DOHH2 (cell line): Measurements from ENCODE around the gene WHRN.

Source experiments
- EZH2phosphoT487 ChIP-seq: fragments of 200-600 bp; sonication (generic); IDR thresholded peaks from 2 replicates; pipeline ENCODE4 v1.6.1; 2017; ENCODE audit warnings: borderline replicate concordance, mild to moderate bottlenecking, antibody characterized with exemption, low read length, moderate library complexity, mixed read lengths
- TF ChIP-seq, protein P1 (sequence below): fragments of 200-600 bp; sonication (generic); IDR thresholded peaks from one replicate; pipeline ENCODE4 v1.5.1; 2014; ENCODE audit warnings: antibody characterized with exemption, mild to moderate bottlenecking, low read depth, low read length; ENCODE audit not compliant: poor library complexity, severe bottlenecking

- TF ChIP-seq, protein P1, sequence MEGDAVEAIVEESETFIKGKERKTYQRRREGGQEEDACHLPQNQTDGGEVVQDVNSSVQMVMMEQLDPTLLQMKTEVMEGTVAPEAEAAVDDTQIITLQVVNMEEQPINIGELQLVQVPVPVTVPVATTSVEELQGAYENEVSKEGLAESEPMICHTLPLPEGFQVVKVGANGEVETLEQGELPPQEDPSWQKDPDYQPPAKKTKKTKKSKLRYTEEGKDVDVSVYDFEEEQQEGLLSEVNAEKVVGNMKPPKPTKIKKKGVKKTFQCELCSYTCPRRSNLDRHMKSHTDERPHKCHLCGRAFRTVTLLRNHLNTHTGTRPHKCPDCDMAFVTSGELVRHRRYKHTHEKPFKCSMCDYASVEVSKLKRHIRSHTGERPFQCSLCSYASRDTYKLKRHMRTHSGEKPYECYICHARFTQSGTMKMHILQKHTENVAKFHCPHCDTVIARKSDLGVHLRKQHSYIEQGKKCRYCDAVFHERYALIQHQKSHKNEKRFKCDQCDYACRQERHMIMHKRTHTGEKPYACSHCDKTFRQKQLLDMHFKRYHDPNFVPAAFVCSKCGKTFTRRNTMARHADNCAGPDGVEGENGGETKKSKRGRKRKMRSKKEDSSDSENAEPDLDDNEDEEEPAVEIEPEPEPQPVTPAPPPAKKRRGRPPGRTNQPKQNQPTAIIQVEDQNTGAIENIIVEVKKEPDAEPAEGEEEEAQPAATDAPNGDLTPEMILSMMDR: no peak
- no peak for TF ChIP-seq EZH2phosphoT487
These were observed 108.6 kb downstream of the WHRN start for GRCh38 chr9:114396558-114397218.
